ENCODE measurements around the gene IER5L. TPM values are rescaled to one million over a fixed set of nuclear protein-coding genes. Genes with fewer than 3 reads are reported as not detected.

The IER5L gene
- total and polyA plus RNA-seq, 2 donors (not counting 3 experiments of a cell fraction or from before 2014, with no cell fraction given): 5.3 to 12.3 TPM

DNA sequence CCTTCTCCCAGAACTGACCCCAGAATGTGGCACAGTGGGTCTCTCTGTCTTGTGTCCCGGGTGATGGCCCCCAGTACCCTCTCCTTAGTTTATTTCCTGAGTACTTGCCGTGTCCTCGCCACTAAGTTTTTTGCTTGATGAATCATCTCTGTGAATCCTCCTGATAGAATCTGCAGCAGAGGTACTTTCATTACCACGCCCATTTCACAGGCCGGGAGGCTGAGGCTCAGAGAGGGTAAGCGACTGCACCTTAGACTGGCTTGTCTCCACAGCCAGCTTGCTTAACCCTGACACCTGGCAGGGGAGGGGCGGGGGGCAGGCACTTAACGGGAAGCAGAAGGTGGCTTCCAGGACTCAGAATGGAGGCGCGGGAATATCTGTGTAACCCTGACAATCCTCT lies 7.9 kb upstream of the IER5L start:
- intact Hi-C loops (cut with micrococcal nuclease) (no loop called here), dilution Hi-C loops (cut with MboI; ENCODE audit: extremely low pct_ligation_motif_present, low sequenced_read_pairs) (no loop called here)
- H3K27me3 ChIP-seq (ENCODE audit: control insufficient read depth in 2 of 2, insufficient read depth in 2 of 2, low read length in 2 of 2): no peaks in the 10 kb centered on the region
- H3K4me2 ChIP-seq (ENCODE audit: insufficient read depth, low read length): no peak overlapping the region
- no peaks in the 10 kb centered on the region for H4K20me1 ChIP-seq (replicated peaks; ENCODE audit: control insufficient read depth, extremely low read depth, insufficient read depth, low read length)
- H3K9me3 ChIP-seq (replicated peaks; ENCODE audit: control insufficient read depth, insufficient read depth, low read length): no peaks in the 10 kb centered on the region
- CTCF ChIA-PET: no interaction called here
- TF ChIP-seq, protein P1, sequence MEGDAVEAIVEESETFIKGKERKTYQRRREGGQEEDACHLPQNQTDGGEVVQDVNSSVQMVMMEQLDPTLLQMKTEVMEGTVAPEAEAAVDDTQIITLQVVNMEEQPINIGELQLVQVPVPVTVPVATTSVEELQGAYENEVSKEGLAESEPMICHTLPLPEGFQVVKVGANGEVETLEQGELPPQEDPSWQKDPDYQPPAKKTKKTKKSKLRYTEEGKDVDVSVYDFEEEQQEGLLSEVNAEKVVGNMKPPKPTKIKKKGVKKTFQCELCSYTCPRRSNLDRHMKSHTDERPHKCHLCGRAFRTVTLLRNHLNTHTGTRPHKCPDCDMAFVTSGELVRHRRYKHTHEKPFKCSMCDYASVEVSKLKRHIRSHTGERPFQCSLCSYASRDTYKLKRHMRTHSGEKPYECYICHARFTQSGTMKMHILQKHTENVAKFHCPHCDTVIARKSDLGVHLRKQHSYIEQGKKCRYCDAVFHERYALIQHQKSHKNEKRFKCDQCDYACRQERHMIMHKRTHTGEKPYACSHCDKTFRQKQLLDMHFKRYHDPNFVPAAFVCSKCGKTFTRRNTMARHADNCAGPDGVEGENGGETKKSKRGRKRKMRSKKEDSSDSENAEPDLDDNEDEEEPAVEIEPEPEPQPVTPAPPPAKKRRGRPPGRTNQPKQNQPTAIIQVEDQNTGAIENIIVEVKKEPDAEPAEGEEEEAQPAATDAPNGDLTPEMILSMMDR (IDR thresholded peaks at IDR 0.05; ENCODE audit: extremely low read depth in 1 of 2, insufficient read depth in 1 of 2, low read depth in 1 of 2, low read length in 2 of 2): no peak
- TF ChIP-seq FOS (IDR thresholded peaks at IDR 0.05; ENCODE audit: borderline replicate concordance, insufficient read depth, low read length): no peak
- no peak for TF ChIP-seq POLR2AphosphoS5 (IDR thresholded peaks at IDR 0.05; ENCODE audit: insufficient read depth, low read depth, low read length)
- no peak for TF ChIP-seq MYC (IDR thresholded peaks at IDR 0.05; ENCODE audit: low read depth, low read length)
- no peak for TF ChIP-seq POLR2A (IDR thresholded peaks at IDR 0.05; ENCODE audit: low read depth, low read length)
- TF ChIP-seq, protein P2, sequence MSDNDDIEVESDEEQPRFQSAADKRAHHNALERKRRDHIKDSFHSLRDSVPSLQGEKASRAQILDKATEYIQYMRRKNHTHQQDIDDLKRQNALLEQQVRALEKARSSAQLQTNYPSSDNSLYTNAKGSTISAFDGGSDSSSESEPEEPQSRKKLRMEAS (IDR thresholded peaks at IDR 0.05; ENCODE audit: insufficient read depth, insufficient read length): no peak
- TF ChIP-seq GATA2 (IDR thresholded peaks at IDR 0.05; ENCODE audit: insufficient read depth, insufficient read length, low read depth, low read length): no peak
- TF ChIP-seq JUN (IDR thresholded peaks at IDR 0.05; ENCODE audit: borderline replicate concordance, insufficient read depth, insufficient read length, low read depth): no peak
- no peak for TF ChIP-seq EZH2 (IDR thresholded peaks at IDR 0.05; ENCODE audit: borderline replicate concordance, low read depth, low read length, severe bottlenecking)
- H3K9ac ChIP-seq (replicated peaks; ENCODE audit: extremely low read depth, insufficient read depth, low read length): no peak overlapping the region
- no peak overlapping the region for H3K27ac ChIP-seq (ENCODE audit: insufficient read depth, low read depth, low read length)
- H3K79me2 ChIP-seq (ENCODE audit: control insufficient read depth, insufficient read depth, low read length): no peaks in the 10 kb centered on the region
- no peak overlapping the region for H2AFZ ChIP-seq (ENCODE audit: low read depth, low read length)
- POLR2A ChIA-PET: no interaction called here
- H3K9me1 ChIP-seq (replicated peaks; ENCODE audit: control insufficient read depth, extremely low read depth, insufficient read depth, low read length): no peaks in the 10 kb centered on the region
- FAIRE-seq (no peak), DNase-seq (ENCODE audit: low read depth, low spot score) (no peak)
- no TSS peak for BruUV-seq (replicated peaks)
- H3K4me3 ChIP-seq (replicated peaks in 1 of 3; ENCODE audit: insufficient read depth in 1 of 3, low read depth in 1 of 3, low read length in 3 of 3): no peak overlapping the region
- H3K36me3 ChIP-seq (ENCODE audit: control insufficient read depth in 2 of 2, extremely low read depth in 1 of 2, insufficient read depth in 2 of 2, low read length in 2 of 2): no peaks in the 10 kb centered on the region
- no peaks in the 10 kb centered on the region for H3K4me1 ChIP-seq (ENCODE audit: control insufficient read depth, extremely low read depth, insufficient read depth, low read length)

Data from endothelial cell of umbilical vein (primary cell).